ENCODE data around the gene ADAMTSL1.

Gene ADAMTSL1

DNA sequence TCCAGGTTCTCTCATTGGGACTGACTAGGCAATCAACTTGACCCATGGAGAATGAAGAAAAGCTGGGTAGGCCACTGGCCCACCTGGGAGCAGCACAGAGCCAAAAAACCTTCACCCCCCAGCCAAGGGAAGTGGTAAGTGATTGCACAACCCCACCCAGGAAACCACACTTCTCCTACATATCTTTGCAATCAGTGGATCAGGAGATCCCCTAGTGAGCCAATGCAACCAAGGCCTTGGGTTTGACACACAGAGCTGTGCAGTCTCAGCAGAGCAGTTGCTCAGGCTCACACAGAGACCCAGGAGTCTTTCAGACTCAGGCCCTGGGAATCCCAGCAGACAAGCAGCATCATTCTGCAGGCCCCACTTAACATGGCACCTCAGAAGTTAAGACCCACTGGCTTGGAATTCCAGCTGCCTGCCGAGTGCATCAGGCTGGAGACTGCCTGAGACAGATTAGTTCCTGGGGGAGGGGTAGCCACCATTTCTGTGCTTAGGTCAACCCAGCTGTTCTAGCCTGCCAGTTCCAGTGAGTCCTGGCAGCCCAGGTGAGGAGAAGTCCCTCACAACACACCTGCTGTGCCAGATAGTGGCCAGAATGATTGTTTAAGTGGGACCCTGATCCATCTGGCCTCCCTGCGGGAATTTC is 422.7 kb downstream of the ADAMTSL1 start:
- H3K9me3 ChIP-seq (ENCODE audit: insufficient read depth, low read length), result no peaks in the 10 kb centered on the region
- no peak overlapping the region for H3K27ac ChIP-seq (ENCODE audit: low read depth, low read length)
- no peak overlapping the region for H2AFZ ChIP-seq (ENCODE audit: low read depth, low read length, severe bottlenecking)
- H3F3A ChIP-seq (ENCODE audit: insufficient read depth), result no peaks in the 10 kb centered on the region
- no peak overlapping the region for H3K4me3 ChIP-seq (ENCODE audit: insufficient read depth, low read length, poor library complexity, severe bottlenecking)
- TF ChIP-seq, protein P1, sequence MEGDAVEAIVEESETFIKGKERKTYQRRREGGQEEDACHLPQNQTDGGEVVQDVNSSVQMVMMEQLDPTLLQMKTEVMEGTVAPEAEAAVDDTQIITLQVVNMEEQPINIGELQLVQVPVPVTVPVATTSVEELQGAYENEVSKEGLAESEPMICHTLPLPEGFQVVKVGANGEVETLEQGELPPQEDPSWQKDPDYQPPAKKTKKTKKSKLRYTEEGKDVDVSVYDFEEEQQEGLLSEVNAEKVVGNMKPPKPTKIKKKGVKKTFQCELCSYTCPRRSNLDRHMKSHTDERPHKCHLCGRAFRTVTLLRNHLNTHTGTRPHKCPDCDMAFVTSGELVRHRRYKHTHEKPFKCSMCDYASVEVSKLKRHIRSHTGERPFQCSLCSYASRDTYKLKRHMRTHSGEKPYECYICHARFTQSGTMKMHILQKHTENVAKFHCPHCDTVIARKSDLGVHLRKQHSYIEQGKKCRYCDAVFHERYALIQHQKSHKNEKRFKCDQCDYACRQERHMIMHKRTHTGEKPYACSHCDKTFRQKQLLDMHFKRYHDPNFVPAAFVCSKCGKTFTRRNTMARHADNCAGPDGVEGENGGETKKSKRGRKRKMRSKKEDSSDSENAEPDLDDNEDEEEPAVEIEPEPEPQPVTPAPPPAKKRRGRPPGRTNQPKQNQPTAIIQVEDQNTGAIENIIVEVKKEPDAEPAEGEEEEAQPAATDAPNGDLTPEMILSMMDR (IDR thresholded peaks at IDR 0.05; ENCODE audit: insufficient read depth, low read length, poor library complexity, severe bottlenecking), result no peak
- TF ChIP-seq EZH2phosphoT487 (conservative IDR thresholded peaks at IDR 0.05; ENCODE audit: low read length), result no peak
- no peaks in the 10 kb centered on the region for H3K9me2 ChIP-seq (replicated peaks; ENCODE audit: insufficient read depth, low read length)
- no peaks in the 10 kb centered on the region for H3K79me2 ChIP-seq (ENCODE audit: insufficient read depth, low read length)
- H3K36me3 ChIP-seq (ENCODE audit: low read length), result no peaks in the 10 kb centered on the region
- H3K4me2 ChIP-seq (ENCODE audit: low read depth, low read length, poor library complexity, severe bottlenecking), result no peak overlapping the region
- H4K20me1 ChIP-seq (ENCODE audit: low read depth, low read length), result no peaks in the 10 kb centered on the region
- H3K9ac ChIP-seq (ENCODE audit: low read length), result no peak overlapping the region
- H3K27me3 ChIP-seq (ENCODE audit: low read length), result no peaks in the 10 kb centered on the region

DNA sequence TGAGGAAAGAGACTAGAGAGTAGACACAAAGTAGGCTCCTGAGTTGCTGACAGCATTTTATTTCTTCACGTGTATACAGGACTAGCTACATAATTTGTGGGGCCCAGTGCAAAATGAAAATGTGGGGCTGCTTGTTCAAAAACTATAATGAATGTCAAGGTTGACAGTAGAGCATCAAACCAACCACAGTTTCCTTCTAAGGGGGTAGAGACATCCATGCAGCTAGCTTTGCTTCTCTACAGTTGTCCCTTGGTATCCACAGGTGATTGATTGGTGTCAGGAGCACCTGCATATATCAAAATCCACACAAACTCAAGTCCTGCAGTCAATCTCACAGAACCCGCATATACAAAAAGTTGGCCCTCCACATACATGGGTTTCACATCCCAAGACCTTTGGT is 429.5 kb downstream of the ADAMTSL1 start:
- no peak overlapping the region for H3K4me3 ChIP-seq (ENCODE audit: insufficient read depth, low read length, poor library complexity, severe bottlenecking)
- no peaks in the 10 kb centered on the region for H3K79me2 ChIP-seq (ENCODE audit: insufficient read depth, low read length)
- no peak overlapping the region for H3K4me2 ChIP-seq (ENCODE audit: low read depth, low read length, poor library complexity, severe bottlenecking)
- H3K9me3 ChIP-seq (ENCODE audit: insufficient read depth, low read length), result no peaks in the 10 kb centered on the region
- no peaks in the 10 kb centered on the region for H3F3A ChIP-seq (ENCODE audit: insufficient read depth)
- H2AFZ ChIP-seq (ENCODE audit: low read depth, low read length, severe bottlenecking), result no peak overlapping the region
- no peak overlapping the region for H3K27ac ChIP-seq (ENCODE audit: low read depth, low read length)
- no peaks in the 10 kb centered on the region for H3K36me3 ChIP-seq (ENCODE audit: low read length)
- no peak overlapping the region for H3K9ac ChIP-seq (ENCODE audit: low read length)
- H4K20me1 ChIP-seq (ENCODE audit: low read depth, low read length), result no peaks in the 10 kb centered on the region
- no peaks in the 10 kb centered on the region for H3K9me2 ChIP-seq (replicated peaks; ENCODE audit: insufficient read depth, low read length)
- TF ChIP-seq, protein P1 (IDR thresholded peaks at IDR 0.05; ENCODE audit: insufficient read depth, low read length, poor library complexity, severe bottlenecking), result no peak
- no peak for TF ChIP-seq EZH2phosphoT487 (conservative IDR thresholded peaks at IDR 0.05; ENCODE audit: low read length)
- no peaks in the 10 kb centered on the region for H3K27me3 ChIP-seq (ENCODE audit: low read length)

DNA sequence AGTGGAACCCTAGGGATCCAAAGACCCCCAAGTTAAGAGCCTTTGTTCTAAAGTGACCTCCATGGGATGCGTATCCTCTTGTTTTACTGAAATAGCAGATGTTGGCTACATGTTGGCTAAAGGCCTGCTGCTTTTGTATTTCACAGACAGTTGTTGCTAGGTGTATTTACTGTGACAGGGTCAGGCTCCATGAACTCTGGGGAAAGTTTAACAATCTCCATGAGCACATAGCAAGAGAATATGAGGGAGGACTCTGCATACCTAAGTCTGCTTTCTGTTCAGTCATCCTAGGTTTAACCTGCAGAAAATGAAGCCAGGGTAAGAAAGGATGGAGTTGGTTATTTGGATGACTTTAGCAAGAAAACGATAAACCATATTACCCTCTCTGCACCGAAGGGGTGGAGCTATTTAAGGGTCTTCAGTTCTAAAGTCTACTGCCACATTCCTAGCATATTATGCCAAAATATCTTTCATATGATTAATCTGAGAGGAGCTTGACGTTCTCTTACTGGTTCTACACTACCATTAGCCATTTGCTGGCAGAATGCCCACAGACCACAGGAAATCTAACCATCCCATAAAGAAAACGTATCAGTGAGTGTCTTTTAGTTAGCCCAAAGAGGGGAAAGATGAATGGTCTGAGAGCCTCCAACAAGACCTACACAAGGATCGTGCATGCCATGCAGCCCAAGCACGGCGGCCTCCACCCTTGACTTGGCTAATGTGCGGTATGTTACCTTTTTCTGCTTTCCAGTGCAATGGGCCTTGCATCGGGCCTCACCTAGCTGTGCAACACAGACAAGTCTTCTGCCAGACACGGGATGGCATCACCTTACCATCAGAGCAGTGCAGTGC is 431.3 kb downstream of the ADAMTSL1 start:
- Histone ChIP-seq H3K27ac (ENCODE audit: low read depth, low read length) (no peak overlapping the region), H3F3A (ENCODE audit: insufficient read depth) (no peaks in the 10 kb centered on the region), H3K9me2 (replicated peaks; ENCODE audit: insufficient read depth, low read length) (no peaks in the 10 kb centered on the region), H3K9me3 (ENCODE audit: insufficient read depth, low read length) (no peaks in the 10 kb centered on the region), H3K4me2 (ENCODE audit: low read depth, low read length, poor library complexity, severe bottlenecking) (no peak overlapping the region), H3K9ac (ENCODE audit: low read length) (no peak overlapping the region), H2AFZ (ENCODE audit: low read depth, low read length, severe bottlenecking) (no peak overlapping the region), H3K36me3 (ENCODE audit: low read length) (no peaks in the 10 kb centered on the region), H3K27me3 (ENCODE audit: low read length) (no peaks in the 10 kb centered on the region), H3K79me2 (ENCODE audit: insufficient read depth, low read length) (no peaks in the 10 kb centered on the region), H4K20me1 (ENCODE audit: low read depth, low read length) (no peaks in the 10 kb centered on the region), H3K4me3 (ENCODE audit: insufficient read depth, low read length, poor library complexity, severe bottlenecking) (no peak overlapping the region)
- TF ChIP-seq, protein P1 (IDR thresholded peaks at IDR 0.05; ENCODE audit: insufficient read depth, low read length, poor library complexity, severe bottlenecking), result no peak
- TF ChIP-seq EZH2phosphoT487 (conservative IDR thresholded peaks at IDR 0.05; ENCODE audit: low read length), result no peak

Data from SU-DHL-6 (cell line).